IPS-18c (cell line): ENCODE data around the gene EPO.

Experiments used
- H3K4me3 ChIP-seq: 2 replicates; pipeline ENCODE4 v1.7.0; 2013; ENCODE audit warnings: low read depth, mild to moderate bottlenecking, low read length, moderate library complexity; ENCODE audit not compliant: insufficient read depth
- H3K9me3 ChIP-seq: one replicate; pipeline ENCODE4 v1.6.1; 2013; ENCODE audit warnings: mild to moderate bottlenecking, low read length, moderate library complexity; ENCODE audit not compliant: control insufficient read depth, insufficient read depth

Gene EPO

GRCh38 chr7:100720279-100720670 is at the start of gene EPO:
Gene EPO (plus strand): TSS chr7:100720468. CDS start chr7:100720981, 513 bp downstream.
- H3K9me3 ChIP-seq, result no peaks in the 10 kb centered on the region
- peak within 1 kb of the TSS; percentile 56 for H3K4me3 ChIP-seq

- no peaks in the 10 kb centered on the region for H3K9me3 ChIP-seq
Measured at GRCh38 chr7:100671353-100672327, 48.6 kb upstream of the EPO start.

GRCh38 chr7:100673302-100673941 is 46.8 kb upstream of the EPO start, which contains the start of gene GNB2:
Gene GNB2 (plus strand): TSS chr7:100673740. CDS start chr7:100676266, 2,526 bp downstream.
- Histone ChIP-seq H3K4me3 (peak within 1 kb of the TSS; percentile 77), H3K9me3 (no peaks in the 10 kb centered on the region)

More at GRCh38 chr7:100671353-100672327, 48.6 kb upstream of the EPO start:
- no peak overlapping the region for H3K4me3 ChIP-seq

- Histone ChIP-seq H3K9me3 (no peaks in the 10 kb centered on the region), H3K4me3 (peak overlapping the region; percentile 77)
Measured at GRCh38 chr7:100673942-100674410, 46.3 kb upstream of the EPO start.

- Histone ChIP-seq H3K4me3 (peak overlapping the region; percentile 77), H3K9me3 (no peaks in the 10 kb centered on the region)
Measured at GRCh38 chr7:100674411-100675104, 45.7 kb upstream of the EPO start.

- Histone ChIP-seq H3K4me3 (peak overlapping the region; percentile 77), H3K9me3 (no peaks in the 10 kb centered on the region)
Measured at GRCh38 chr7:100675105-100675451, 45.2 kb upstream of the EPO start.

- Histone ChIP-seq H3K9me3 (peaks cover under 1% of the 10 kb centered on the region), H3K4me3 (peak overlapping the region; percentile 60)
Measured at GRCh38 chr7:100675581-100676350, 44.5 kb upstream of the EPO start.

- Histone ChIP-seq H3K9me3 (peaks cover 2% of the 10 kb centered on the region), H3K4me3 (peak overlapping the region; percentile 28; the same call in 1 of the 2 replicates)
Measured at GRCh38 chr7:100676501-100677306, 43.6 kb upstream of the EPO start.

GRCh38 chr7:100677308-100678267 is 42.7 kb upstream of the EPO start:
- Histone ChIP-seq H3K9me3 (peaks cover 2% of the 10 kb centered on the region), H3K4me3 (no peak overlapping the region)

GRCh38 chr7:100678291-100678984 is 41.8 kb upstream of the EPO start:
- Histone ChIP-seq H3K4me3 (no peak overlapping the region), H3K9me3 (peaks cover 2% of the 10 kb centered on the region)

- peaks cover 2% of the 10 kb centered on the region for H3K9me3 ChIP-seq
Measured at GRCh38 chr7:100679129-100679926, 40.9 kb upstream of the EPO start.

GRCh38 chr7:100679927-100680575 is 40.2 kb upstream of the EPO start:
- H3K4me3 ChIP-seq, result no peak overlapping the region
- peaks cover 2% of the 10 kb centered on the region for H3K9me3 ChIP-seq

More at GRCh38 chr7:100679129-100679926, 40.9 kb upstream of the EPO start:
- no peak overlapping the region for H3K4me3 ChIP-seq

- Histone ChIP-seq H3K4me3 (no peak overlapping the region), H3K9me3 (peaks cover 2% of the 10 kb centered on the region)
Measured at GRCh38 chr7:100680576-100681271, 39.5 kb upstream of the EPO start.
